ENCODE data around the gene PRR11.
"Not testable (repeated sequence)": the region's sequence is repeated elsewhere in the genome, so short reads cannot be mapped to it uniquely, and the experiment has no call there.

The PRR11 gene

DNA sequence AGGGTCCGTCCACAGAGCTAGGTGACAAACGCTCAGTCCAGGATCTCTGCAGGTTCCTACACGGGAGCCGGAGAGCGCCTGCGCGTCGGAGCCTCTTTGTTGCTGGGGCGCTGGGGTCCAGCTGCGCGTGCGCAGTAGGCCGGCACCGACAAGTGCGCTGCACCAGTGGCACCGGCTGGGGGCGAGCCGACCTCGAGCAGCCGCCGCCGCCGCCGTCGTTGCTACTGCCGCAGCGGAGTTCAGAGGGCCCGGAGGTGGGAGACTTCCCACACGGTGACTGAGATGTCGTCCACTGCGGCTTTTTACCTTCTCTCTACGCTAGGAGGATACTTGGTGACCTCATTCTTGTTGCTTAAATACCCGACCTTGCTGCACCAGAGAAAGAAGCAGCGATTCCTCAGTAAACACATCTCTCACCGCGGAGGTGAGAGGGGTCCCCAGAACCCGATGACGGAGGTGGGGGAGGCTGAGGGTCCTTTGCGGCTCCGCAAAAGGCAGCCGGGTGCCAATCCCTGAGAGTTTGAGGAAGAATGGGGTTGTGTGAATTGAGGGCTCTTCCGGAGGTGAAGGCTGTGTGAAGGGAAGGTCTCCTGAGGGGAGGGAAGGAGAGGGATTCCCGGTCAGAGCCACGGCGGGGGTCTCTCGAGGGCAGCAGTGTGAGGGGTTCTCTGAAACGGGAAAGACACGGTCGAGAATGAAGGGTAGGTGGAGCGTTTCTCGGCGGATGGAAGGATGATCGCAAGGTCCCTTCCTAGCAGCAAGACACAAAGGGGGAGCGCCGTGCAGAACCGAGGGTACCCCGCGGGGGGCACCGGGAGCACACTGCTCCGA, 65.0 kb downstream of the PRR11 start, which contains the start of gene GDPD1:
GDPD1 (plus strand) TSS at position 184 of the 831 bp plus-strand sequence; CDS start at position 283, 99 bp downstream.
- DNase-seq: peak; percentile 97 to 98

DNA sequence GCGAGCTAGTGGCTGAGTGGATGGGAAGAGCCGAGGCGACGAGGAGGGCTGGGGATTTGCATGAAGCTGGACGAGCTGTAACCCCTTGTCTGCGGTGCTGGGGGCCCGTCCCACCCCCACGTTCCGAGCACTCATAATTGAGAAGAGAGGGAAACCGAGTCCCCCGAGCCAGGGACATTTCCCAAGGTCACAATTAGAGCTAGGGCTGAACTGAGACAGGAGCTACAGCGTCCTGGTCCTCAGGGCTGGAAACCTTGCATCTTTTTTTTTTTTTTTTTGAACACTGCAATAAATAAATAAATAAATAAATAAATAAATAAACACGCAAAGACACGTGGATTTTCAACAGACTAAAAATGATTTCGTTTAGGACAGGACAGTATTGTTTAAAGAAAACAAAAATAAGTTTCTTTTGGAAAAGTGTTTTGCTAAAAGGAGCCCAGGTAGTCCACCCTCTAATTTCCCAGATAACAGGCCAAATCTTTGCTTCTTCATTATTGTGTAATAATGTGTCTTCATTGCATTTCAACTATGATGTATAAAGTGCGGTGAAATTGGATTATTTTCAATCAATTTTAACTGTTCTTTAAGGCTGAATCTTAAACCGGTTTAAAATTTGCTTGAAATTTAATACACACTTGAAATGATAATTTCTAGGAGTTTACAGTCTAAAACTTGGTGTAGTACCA, 65.8 kb downstream of the PRR11 start:
- DNase-seq: no peak

DNA sequence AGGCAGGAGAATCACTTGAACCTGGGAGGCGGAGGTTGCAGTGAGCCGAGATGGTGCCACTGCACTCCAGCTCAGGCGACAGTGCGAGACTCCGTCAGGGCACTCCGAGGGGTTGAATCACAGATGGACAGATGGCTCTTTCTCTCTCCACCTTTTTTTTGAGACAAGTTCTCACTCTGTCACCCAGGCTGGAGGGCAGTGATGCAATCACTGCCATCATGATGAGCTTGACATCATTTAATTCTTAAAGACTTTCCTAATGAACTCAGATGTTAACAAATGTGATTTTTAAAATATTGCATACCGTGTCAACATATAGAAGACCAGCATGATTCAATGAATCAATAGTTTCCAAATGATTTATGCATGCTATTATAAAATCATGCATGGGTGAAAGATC, 68.3 kb downstream of the PRR11 start:
- DNase-seq: no peak

DNA sequence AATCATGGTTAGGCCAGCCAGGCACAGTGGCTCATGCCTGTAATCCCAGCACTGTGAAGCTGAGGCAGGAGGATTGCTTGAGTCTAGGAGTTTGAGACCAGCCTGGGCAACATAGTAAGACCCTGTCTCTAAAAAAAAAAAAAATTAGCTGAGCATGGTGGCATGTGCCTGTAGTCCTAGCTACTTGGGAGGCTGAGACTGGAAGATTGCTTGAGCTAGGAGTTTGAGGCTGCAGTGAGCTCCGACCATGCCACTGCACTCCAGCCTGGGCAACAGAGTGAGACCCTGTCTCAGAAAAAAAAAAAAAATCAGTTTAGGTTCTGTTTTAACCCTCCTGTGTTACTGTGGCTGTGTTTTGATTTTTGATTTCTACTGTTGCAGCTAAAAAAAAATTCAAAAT, 73.0 kb downstream of the PRR11 start:
- not testable (repeated sequence) for DNase-seq

DNA sequence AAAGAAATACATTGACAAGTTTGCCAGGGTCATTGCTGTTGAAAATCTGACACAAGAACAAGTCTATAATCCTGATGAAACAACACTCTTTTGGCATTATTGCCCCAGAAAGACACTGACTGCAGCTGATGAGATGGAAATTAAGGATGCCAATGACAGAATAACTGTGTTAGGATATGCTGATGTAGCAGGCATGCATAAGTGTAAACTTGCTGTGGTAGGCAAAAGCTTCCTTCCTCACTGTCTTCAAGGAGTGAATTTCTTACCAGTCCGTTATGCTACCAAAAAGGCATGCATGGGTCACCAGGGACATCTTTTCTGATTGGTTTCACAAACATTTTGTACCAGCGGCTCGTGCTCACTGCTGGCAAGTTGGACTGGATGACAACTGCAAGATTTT, 75.2 kb downstream of the PRR11 start:
- no peak for DNase-seq

DNA sequence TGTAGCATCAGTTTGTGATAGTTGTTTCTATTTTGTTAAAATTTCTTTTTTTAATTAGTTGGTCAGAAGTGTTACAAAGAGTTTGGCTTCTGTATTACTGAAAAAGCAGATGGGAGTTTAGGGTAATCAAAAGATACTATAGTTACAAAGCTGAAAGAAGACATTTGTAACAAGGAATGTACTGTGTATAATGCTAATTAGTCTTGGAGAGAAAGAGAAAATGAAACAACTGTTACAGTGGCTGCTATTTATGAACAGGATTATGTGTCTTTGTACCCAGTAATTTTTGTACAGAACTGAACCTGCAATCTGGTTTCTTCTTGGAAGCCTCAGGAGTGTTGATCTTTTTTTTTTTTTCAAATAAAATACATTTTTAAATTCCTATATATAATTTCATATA, 79.1 kb downstream of the PRR11 start:
- no peak for DNase-seq

DNA sequence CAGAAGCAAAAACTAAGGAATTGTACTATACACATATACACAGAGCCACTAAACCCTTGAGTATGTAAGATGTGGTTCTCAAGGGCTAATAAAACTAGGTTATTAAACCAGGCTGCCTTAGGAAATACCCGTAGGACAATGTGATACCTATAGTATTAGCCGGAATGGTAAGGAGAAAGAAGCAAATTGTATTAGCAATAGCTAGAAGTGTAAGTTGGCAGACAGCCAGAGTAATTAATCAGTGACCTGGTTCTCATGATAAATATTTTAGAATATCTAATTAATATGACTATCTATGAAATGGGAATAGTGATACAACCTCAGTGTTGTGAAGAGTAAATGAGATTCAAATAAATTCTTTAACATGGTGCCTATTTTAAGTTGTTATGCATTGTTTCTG, 83.4 kb downstream of the PRR11 start:
- DNase-seq: no peak

DNA sequence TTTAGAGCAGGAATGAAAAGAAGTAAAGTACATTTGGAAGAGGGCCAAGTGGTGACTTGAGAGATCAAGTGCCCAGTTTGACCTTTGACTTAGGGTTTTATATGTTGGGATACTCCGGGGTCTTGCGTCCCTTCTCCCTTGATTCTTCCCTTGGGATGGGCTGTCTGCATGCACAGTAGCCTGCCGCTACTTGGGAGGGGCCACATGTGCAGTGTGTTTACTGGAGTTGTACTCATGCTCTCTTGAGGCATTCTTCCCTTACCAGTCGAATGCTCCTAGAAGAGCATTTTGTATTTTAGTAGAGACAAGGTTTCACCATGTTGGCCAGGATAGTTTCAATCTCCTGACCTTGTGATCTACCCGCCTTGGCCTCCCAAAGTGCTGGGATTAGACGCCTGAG, 88.5 kb downstream of the PRR11 start:
- DNase-seq: no peak

Measured in stimulated activated CD4-positive, alpha-beta T cell treated with anti-CD3 and anti-CD28 coated beads, Interleukin-4, amount 100 ng/mL, for 4 hours (primary cell).